ENCODE data around the gene ARMC3. TPM values are rescaled to one million over a fixed set of nuclear protein-coding genes. Genes with fewer than 3 reads are reported as not detected.

The ARMC3 gene
- total RNA-seq, 2 experiments from 2014 or later = not detected

GRCh38 chr10:22932626-22933370 lies 4.9 kb downstream of the ARMC3 start:
- Histone ChIP-seq H3K27ac (ENCODE audit: low read depth, low read length, poor library complexity, severe bottlenecking) (no peak overlapping the region), H3K9me2 (ENCODE audit: insufficient read depth, low read length) (no peaks in the 10 kb centered on the region), H2AFZ (ENCODE audit: low read length) (no peak overlapping the region), H3K4me1 (ENCODE audit: insufficient read depth, low read length, poor library complexity, severe bottlenecking) (peaks cover 6% of the 10 kb centered on the region), H3K4me3 (ENCODE audit: low read depth, low read length, poor library complexity, severe bottlenecking) (no peak overlapping the region), H3K79me2 (ENCODE audit: insufficient read depth, low read depth, low read length) (no peaks in the 10 kb centered on the region), H3K9me3 (ENCODE audit: low read length) (no peaks in the 10 kb centered on the region), H4K20me1 (ENCODE audit: insufficient read depth, low read length) (no peaks in the 10 kb centered on the region), H3K4me2 (ENCODE audit: low read length) (no peak overlapping the region), H3K36me3 (ENCODE audit: insufficient read depth, low read length) (no peaks in the 10 kb centered on the region)
- ChIA-PET POLR2A (no interaction called here), CTCF (ENCODE audit: unreplicated experiment) (no interaction called here)
- no peak for DNase-seq (ENCODE audit: low spot score)
- intact Hi-C loops (cut with micrococcal nuclease; ENCODE audit: unreplicated experiment) = no loop called here
- BruUV-seq (replicated peaks) = no TSS peak
- no peak for TF ChIP-seq CTCF (conservative IDR thresholded peaks at IDR 0.05; ENCODE audit: low read length)
- no peak for TF ChIP-seq EZH2phosphoT487 (IDR thresholded peaks at IDR 0.05; ENCODE audit: borderline replicate concordance, low read depth, low read length)

- Histone ChIP-seq H3K4me1 (ENCODE audit: insufficient read depth, low read length, poor library complexity, severe bottlenecking) (peaks cover 6% of the 10 kb centered on the region), H3K79me2 (ENCODE audit: insufficient read depth, low read depth, low read length) (no peaks in the 10 kb centered on the region), H3K9me3 (ENCODE audit: low read length) (no peaks in the 10 kb centered on the region), H3K9me2 (ENCODE audit: insufficient read depth, low read length) (no peaks in the 10 kb centered on the region), H4K20me1 (ENCODE audit: insufficient read depth, low read length) (no peaks in the 10 kb centered on the region), H2AFZ (ENCODE audit: low read length) (no peak overlapping the region), H3K4me2 (ENCODE audit: low read length) (no peak overlapping the region), H3K4me3 (ENCODE audit: low read depth, low read length, poor library complexity, severe bottlenecking) (no peak overlapping the region), H3K36me3 (ENCODE audit: insufficient read depth, low read length) (no peaks in the 10 kb centered on the region), H3K27ac (ENCODE audit: low read depth, low read length, poor library complexity, severe bottlenecking) (no peak overlapping the region)
- POLR2A ChIA-PET = interaction anchor here (1.1 kb wide), 1 partner anchor 10 kb away, joined by 3 read pairs; no protein-coding TSS in a partner anchor
- no TSS peak for BruUV-seq (replicated peaks)
- CTCF ChIA-PET (ENCODE audit: unreplicated experiment) = interaction anchor here (0.5 kb wide), 1 partner anchor 19 kb away, joined by 6 read pairs; no protein-coding TSS in a partner anchor
- no peak for DNase-seq (ENCODE audit: low spot score)
- intact Hi-C loops (cut with micrococcal nuclease; ENCODE audit: unreplicated experiment) = no loop called here
- TF ChIP-seq EZH2phosphoT487 (IDR thresholded peaks at IDR 0.05; ENCODE audit: borderline replicate concordance, low read depth, low read length) = no peak
- no peak for TF ChIP-seq CTCF (conservative IDR thresholded peaks at IDR 0.05; ENCODE audit: low read length)
Observed at GRCh38 chr10:22934726-22935125, 6.9 kb downstream of the ARMC3 start.

- intact Hi-C loops (cut with micrococcal nuclease; ENCODE audit: unreplicated experiment) = no loop called here
- CTCF ChIA-PET (ENCODE audit: unreplicated experiment) = no interaction called here
- H3K27ac ChIP-seq (ENCODE audit: low read depth, low read length, poor library complexity, severe bottlenecking) = no peak overlapping the region
- H4K20me1 ChIP-seq (ENCODE audit: insufficient read depth, low read length) = no peaks in the 10 kb centered on the region
- DNase-seq (ENCODE audit: low spot score) = no peak
- H3K79me2 ChIP-seq (ENCODE audit: insufficient read depth, low read depth, low read length) = no peaks in the 10 kb centered on the region
- H3K4me3 ChIP-seq (ENCODE audit: low read depth, low read length, poor library complexity, severe bottlenecking) = no peak overlapping the region
- H3K4me2 ChIP-seq (ENCODE audit: low read length) = no peak overlapping the region
- no peaks in the 10 kb centered on the region for H3K36me3 ChIP-seq (ENCODE audit: insufficient read depth, low read length)
- no peaks in the 10 kb centered on the region for H3K4me1 ChIP-seq (ENCODE audit: insufficient read depth, low read length, poor library complexity, severe bottlenecking)
- H3K9me2 ChIP-seq (ENCODE audit: insufficient read depth, low read length) = no peaks in the 10 kb centered on the region
- no TSS peak for BruUV-seq (replicated peaks)
- H2AFZ ChIP-seq (ENCODE audit: low read length) = no peak overlapping the region
- TF ChIP-seq CTCF (conservative IDR thresholded peaks at IDR 0.05; ENCODE audit: low read length) (no peak), EZH2phosphoT487 (IDR thresholded peaks at IDR 0.05; ENCODE audit: borderline replicate concordance, low read depth, low read length) (no peak)
- POLR2A ChIA-PET = interaction anchor here (1.0 to 2.0 kb wide), 2 partner anchors 18 to 27 kb away, joined by 3 to 6 read pairs; no protein-coding TSS in a partner anchor
- H3K9me3 ChIP-seq (ENCODE audit: low read length) = no peaks in the 10 kb centered on the region
Observed at GRCh38 chr10:22942437-22942836, 14.6 kb downstream of the ARMC3 start.

All from OCI-LY7 (cell line).